HG03159 (cell line): ENCODE measurements around the gene PHF13.
"Not testable (repeated sequence)": the region's sequence is repeated elsewhere in the genome, so short reads cannot be mapped to it uniquely, and the experiment has no call there.

Experiments used
- ATAC-seq: cut with Tn5 transposase; IDR thresholded peaks from one replicate; pipeline ENCODE4 v1.9.1; 2021; ENCODE audit warnings: mild to moderate bottlenecking, moderate library complexity; ENCODE audit not compliant: unreplicated experiment

Gene PHF13

DNA sequence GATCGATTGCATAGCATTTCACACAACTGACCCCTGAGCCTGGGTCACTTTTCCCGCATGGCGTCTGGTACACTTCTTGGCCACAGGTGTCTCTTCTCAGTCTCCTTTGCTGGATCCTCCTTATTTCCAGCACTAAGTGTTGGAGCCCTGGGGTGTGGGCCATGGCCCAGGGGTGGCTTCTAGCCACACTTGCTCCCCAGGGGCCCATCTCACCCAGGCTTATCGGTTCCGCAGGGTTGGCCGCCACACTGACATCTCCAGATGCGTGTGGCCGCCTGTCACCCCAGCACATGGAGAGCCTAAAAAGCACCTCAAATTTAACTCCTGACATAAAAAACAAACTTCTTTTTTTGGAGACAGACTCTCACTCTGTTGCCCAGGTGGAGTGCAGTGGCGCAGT lies 13.5 kb downstream of the PHF13 start:
- no peak for ATAC-seq

DNA sequence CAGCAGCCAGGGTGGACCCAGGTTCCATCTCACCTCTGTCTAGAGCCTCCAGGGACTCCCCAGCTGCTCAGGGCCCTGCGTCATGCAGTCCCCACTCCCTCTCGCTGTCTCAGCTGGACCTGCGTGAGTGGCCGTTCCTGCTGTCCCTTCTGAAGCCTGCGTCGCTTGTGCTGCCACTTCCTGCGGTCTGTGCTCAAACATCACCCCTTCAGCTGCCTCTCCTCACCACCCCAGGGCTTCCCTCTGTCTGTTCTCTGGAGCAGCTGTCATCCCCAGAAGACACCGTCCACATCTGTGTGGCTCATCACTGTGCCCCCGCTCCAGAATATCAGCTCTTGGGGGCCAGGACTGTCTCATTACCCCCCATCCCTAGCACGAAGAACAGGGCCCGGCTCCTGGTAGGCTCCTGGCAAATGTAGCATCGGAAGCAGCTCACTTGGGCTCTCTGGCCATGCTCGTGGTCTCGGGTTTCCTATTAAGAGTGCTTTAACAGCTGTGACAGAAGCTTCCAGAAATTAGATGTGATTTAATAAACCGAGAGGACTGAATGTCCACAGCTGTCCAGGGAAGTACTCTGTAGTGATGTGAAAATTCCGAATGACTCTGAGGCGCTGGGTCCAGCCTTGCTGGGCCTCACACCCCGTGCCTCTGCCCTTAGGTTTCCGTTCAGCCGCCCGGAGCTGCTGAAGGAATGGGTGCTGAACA lies 14.5 kb downstream of the PHF13 start:
- ATAC-seq, result no peak

DNA sequence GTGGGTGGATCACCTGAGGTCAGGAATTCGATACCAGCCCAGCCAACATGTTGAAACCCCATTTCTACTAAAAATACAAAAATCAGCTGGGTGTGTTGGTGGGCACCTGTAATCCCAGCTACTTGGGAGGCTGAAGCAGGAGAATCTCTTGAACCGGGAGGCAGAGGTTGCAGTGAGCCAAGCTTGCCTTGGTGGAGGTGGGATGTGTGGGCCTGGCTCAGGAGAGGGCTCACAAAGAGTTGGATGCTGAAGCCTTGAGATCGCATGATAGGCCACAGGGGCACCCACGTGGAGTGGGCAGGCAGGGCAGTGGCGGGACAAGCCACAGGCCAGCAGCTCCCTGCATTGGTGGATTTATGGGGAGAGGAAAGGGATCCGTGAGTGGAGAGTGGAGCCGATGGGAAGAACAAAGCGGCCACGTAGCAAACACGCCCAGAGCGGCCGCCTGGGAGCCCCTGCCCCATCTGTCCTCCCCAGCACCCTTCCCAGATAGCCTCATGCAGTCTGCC lies 15.5 kb downstream of the PHF13 start:
- ATAC-seq, result no peak

DNA sequence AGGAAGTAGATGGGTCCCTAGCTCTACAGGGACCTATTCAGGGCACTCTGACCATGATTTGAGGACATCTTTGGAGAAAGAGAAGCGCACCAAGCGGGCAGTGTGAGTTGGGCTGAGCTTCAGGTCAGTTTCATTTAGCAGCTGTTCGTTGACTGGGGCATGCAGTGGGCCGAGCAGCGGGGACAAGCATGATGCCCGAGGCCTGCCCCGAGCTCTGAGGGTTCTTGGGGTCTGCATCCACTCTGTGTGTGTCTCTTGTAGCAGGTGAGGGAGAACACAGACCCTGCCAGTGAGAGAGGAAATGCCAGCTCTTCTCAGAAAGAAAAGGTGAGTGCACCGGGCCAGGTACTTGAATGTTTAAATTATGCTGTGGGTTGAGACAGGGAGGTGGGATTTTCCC lies 16.5 kb downstream of the PHF13 start:
- ATAC-seq, result no peak

DNA sequence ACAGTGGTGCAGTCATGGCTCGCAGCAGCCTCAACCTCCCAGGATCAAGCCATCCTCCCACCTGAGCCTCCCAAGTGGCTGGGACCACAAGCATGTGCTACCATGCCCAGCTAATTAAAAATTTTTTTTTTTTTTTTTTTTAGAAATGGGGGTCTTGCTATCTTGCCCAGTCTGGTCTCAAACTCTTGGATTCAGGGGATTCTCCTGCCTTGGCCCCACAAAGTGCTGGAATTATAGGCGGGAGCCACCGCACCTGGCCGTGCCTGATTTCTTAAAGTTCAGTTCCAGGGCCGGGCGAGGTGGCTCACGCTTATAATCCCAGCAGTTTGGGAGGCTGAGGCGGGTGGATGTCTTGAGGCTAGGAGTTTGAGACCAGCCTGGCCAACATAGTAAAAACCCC lies 17.5 kb downstream of the PHF13 start:
- ATAC-seq, result no peak

DNA sequence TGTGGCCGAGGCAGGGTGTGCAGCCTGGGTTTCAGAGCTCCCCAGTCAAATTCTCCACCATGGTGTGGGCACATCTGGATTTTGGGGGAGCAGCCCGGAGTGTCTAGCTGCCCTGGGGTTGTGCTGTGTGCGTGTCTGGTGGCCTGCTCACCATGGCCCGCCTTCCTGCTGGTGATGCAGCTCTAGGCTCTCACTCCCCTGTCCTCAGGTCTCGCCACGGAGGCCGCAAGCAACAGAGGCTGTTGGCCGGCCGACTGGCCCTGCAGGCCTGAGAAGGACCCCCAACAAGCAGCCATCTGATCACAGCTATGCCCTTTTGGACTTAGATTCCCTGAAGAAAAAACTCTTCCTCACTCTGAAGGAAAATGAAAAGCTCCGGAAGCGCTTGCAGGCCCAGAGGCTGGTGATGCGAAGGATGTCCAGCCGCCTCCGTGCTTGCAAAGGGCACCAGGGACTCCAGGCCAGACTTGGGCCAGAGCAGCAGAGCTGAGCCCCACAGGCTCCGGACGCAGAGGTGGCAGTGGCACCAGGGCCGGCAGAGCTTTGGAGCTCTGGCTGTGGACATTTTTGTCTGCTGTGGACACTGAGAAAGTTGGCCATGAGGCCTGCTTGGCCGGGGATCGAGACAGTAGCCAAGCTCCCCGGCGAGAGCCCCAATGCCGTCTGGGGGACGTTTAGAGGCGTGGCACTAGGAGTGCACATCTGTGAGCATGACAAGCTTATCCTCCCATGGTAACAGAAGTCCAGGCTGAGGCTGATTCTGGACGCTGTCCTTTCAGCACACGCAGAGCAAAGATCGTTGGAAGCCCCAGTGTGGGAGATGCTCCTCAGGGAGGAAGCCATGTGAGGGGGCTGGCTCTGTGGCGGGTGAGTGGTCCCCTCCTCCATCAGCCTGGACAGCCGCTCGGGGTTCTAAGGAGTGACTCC lies 19.3 kb downstream of the PHF13 start:
- no peak for ATAC-seq

DNA sequence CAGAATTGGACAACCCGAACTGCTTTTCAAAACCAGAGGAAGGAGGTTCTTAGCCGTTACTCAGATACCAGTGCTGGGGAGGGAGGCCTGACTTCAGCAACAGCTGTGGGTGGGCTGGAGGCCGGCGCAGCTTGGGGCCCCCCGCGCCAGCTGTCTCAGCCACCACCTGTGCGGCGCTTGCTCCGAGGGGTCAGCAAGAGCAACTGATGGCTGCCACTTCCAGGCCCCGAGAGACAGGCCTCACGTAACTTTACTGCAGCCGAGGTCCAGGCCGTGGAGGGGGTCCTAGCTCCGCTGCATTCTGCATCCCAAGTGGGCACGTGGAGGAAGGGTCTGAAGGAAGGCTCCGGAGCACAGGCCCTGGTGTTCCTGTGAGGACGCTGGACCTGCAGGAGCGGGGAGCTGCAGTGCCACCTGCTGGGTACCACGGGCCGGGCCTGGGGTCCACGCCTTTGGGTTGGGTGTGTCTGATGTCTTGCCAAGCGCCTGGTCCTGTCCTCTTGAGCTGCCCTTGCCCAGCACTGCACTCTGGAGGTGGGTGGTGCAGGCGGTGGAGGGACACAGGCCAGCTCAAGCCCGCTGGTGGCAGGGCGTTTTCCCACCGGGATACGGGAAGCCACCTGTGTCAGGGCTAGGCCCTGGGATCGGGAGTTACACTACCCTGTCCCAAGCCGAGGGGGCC lies 21.0 kb downstream of the PHF13 start:
- no peak for ATAC-seq

DNA sequence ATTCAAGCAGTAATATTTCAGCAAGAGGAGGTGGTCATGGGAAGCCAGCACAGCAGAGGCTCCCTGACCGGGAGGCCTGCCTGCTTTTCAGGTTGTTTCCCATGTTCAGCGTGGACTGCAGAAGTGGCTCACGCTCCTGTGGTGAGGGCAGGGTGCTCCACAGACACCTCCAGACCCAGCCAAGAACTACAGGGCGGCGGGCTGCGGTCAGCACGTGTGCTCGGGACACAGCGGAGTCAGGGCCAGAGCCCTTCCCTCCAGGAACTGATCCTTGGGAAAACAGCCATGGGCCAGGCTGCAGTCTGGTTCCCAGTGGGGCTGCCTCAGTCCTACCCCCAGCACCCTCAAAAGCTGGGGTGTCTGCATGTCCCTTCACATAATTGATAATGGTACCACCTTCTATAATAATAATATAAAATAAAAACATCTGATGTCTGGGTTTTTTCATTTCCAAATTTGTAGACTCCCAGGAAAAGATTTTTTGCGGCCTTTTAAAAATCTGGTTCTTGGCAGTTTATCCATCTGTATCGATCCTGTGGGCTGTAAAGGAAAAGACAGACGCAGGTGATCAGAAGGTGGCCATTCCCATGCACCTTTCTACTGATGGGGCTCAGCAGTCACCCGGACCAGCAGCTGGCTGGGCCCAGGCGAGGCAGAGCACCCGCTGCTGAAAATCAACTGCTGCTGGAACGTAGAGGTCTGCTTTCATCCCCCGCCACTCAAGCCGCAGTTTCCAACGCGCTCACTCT lies 21.8 kb downstream of the PHF13 start:
- no peak for ATAC-seq

DNA sequence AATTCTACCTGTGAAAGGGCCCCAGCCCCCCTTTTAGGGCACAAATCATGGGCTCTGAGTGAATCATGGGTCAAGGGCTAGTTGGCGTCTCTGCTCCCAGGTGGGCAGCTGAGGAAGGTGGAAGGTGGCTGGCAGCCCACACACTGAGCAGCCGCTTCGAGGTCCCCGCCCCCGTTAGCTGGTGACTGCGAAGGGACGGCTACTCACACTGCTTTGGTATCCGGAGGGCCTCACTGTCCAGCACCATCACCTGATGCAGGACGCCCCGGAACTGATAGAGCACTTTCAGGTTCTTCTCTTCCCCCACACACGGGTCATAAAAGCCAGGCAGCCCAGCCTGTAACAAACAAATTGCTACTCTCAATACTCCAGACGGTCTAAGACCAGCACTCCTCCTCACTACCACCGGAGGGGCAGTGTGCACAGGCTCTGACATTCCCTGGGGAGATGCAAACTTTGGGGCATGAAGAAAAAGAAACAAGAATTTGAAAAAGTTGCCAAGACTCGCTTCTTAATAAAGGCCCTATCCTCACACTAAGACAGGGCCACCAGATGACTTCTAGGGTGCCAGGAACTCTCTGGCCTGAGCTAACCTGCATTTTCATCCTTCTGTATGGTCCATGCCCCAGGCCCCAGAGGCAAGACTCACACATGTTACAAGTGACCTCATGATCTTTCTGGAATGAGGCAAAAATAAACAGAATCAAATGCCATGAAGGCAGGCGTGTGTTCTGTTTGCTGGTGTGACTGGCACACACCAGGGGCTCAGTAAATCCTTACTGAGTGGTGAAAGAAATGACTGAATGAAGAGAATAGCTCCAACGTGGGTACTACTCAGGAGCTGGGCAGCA lies 22.6 kb downstream of the PHF13 start:
- no peak for ATAC-seq

DNA sequence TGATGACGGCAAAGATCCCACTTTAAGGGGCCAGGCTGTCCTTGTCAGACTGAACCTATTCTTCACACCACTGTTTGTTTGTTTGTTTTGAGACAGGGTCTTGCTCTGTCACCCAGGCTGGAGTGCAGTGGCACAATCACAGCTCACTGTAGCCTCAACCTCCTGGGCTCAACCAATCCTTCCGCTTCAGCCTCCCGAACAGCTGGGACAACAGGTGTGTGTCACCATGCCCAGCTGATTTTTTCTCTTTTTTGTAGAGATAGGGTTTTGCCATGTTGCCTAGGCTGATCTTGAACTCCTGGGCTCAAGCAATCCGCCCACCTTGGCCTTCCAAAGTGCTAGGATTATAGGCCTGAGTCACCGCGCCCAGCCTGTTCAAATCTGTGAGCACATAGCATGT lies 23.2 kb downstream of the PHF13 start:
- ATAC-seq, result not testable (repeated sequence)

DNA sequence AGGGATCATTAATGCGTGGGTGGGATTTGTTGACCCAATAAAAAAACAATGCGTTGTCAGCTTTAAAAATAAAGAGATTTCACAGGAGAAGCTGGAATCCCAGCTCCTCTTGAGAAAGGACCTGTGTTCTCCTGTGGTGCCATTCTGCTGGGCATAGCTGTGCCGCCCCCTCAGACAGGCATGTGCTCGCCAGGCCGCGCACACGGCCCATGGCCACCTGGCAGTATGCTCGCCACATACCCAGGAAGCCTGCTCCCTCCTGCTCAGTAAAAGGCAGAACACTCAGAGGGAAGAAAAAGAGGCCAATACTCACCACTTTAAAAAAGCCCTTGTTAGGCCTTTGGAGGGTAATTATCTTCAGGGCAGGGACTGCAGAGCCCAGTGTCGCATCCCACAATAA lies 24.2 kb downstream of the PHF13 start:
- no peak for ATAC-seq

DNA sequence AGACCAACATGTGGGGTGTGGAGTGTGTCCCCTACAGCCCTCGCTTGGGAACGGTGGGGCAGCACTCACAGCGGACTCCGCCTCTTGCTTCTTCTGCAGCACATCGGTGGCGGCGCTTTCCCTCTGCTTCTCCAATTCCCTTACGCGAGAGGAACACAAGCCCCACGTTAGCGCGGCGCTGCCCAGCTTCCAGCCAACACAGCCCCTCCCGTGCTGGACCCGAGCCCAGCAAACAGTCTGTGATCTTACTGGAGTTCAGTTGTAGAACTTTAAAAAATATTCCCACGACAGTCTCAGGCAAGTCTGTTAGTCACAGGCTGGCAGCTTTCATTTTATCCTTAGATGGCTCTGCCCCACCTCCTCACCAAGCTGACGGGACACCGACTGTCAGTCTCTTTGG lies 24.7 kb downstream of the PHF13 start:
- ATAC-seq, result no peak

DNA sequence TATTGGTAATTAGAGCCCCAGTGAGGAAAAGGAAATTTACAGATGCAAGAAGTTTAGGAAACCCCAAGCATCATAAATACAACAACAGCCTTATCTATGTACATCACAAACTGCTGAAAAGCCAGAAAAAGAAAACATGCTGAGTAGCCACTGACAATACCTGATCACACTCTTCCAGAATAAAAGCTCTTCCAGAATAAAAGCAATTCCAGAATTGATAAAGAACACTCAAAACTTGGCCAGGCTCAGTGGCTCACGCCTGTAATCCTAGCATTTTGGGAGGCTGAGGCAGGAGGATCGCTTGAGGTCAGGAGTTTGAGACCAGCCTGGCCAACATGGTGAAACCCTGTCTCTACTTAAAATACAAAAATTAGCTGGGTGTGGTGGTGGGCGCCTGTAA lies 27.3 kb downstream of the PHF13 start:
- not testable (repeated sequence) for ATAC-seq

DNA sequence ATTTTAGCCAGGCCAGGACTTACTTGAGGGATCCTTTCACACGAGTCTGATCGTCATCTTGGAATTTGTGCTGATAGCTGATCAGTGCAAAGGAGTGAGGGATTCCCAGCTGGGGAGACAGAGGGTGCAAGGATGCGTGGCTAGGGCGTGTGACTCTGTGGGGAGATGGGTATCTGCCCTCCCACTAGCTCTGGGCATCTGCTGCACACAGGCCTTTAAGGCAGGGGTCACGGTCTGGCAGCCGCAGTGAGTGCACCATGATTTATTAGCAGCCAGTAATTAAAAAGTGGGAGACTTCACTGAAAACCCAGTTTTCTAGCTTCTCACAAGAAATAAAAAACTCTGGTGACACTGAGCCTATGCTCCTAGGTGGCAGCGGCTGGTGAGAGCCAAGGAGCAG lies 31.5 kb downstream of the PHF13 start:
- no peak for ATAC-seq

DNA sequence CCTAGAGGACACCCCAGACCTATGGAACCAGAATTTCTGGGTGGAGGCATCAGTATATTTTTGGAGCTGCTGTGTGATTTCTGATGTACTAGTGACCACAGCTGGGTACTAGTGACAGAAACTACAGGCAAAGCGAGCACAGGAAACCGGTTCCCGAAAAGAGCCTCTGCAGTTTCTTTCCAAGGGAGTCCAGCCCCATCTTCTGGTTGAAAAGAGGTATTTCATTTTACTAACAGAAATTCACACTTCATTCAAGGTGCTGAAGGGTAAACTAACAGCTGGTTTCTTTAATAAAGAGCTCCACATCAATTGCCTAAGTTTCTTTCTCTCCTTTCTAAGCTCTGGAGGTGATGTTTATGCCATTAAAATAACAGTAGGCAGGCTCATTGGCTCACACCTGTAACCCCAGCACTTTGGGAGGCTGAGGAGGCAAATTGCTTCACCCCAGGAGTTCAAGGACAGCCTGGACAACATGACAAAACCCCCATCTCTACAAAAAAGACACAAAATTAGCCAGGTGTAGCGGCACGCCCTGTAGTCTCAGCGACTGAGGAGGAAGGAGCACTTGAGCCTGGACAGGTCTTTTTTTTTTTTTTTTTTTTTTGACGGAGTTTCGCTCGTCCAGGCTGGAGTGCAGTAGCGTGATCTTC lies 33.1 kb downstream of the PHF13 start:
- no peak for ATAC-seq

DNA sequence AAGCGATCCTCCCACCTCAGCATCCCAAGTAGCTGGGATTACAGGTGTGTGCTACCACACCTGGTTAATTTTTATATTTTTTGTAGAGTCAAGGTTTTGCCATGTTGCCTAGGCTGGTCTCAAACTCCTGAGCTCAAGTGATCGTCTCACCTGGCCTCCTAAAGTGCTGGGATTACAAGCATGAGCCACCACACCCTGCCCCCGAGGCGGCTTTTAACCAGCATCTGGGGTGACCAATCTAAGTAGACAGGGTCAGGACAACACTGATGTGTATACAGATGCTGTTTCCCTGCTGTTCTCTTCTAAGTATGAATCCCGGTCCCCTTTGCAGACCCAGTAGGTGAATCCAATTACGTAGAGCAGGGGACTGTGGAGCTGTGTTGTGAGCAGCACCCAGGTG lies 35.0 kb downstream of the PHF13 start:
- ATAC-seq, result no peak

DNA sequence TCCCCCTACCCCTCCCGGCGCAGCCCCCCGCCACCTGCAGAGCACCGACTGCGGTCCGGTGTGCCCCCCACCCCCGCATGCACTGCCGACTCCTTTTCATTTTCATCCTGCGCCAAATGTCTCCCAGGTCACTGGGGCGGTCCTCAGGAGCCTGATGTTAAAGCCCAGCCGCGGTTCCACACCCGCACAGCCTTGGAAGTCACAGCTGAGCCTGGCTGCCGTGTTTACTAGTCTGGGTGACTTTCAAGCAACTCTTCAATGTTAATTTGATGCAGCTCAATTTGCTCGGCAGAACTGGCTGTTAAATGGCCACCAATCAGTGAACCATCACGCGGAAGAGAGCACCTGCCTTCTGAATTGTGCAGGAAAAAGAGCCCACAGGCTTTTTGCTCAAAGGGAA lies 38.4 kb downstream of the PHF13 start:
- ATAC-seq, result no peak

DNA sequence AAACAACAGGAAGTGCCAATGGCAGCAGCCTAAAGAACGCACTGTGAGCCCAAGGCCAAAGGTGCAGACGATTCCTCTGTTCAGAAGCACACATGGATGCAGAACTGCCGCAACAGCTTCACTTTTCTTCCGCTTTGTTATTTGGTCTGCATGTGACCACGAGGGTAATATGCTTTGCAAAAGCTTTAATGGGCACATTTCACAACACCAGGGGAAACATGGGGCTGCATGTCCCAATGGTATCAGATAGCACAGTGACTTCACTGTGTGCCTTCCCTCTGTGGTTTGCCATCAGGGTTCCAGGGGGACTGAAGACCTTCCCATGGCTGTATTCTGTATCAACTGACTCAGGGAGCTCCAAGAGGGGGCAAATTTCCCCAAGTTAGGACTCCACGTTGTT lies 39.5 kb downstream of the PHF13 start:
- ATAC-seq, result no peak
